ENCODE data around the gene SUPT4H1. TPM values are rescaled to one million over a fixed set of nuclear protein-coding genes. Genes with fewer than 3 reads are reported as not detected.

SUPT4H1 gene
- total and polyA plus RNA-seq, 2 of the 4 experiments (the other 2 are of a cell fraction): 51.6 to 129 TPM

GRCh38 chr17:58401287-58401686 lies 49.3 kb upstream of the SUPT4H1 start:
- H3K4me2 ChIP-seq (ENCODE audit: low read depth, low read length): no peak overlapping the region
- no peak for DNase-seq

More at GRCh38 chr17:58401287-58401686, 49.3 kb upstream of the SUPT4H1 start:
- Histone ChIP-seq H2BK120ac (ENCODE audit: low read depth, low read length) (no peak overlapping the region), H3K4ac (ENCODE audit: low read depth, low read length) (no peak overlapping the region), H3K27ac (ENCODE audit: insufficient read depth, low read length) (no peak overlapping the region), H2AK5ac (ENCODE audit: low read depth, low read length) (no peak overlapping the region), H2BK15ac (ENCODE audit: low read depth, low read length) (no peak overlapping the region), H3K9me3 (ENCODE audit: control insufficient read depth, insufficient read depth, low read length) (no peaks in the 10 kb centered on the region), H2BK5ac (ENCODE audit: low read depth, low read length, poor library complexity, severe bottlenecking) (no peak overlapping the region), H3K79me1 (ENCODE audit: low read depth in 1 of 2, low read length in 2 of 2) (no peaks in the 10 kb centered on the region), H4K91ac (ENCODE audit: insufficient read depth, low read depth, low read length) (no peak overlapping the region), H3K27me3 (ENCODE audit: control insufficient read depth, insufficient read depth, low read length) (peaks cover 1% of the 10 kb centered on the region; the same call in 1 of the 2 replicates), H3K4me1 (ENCODE audit: control insufficient read depth, insufficient read depth, low read length) (no peaks in the 10 kb centered on the region), H3K9me1 (ENCODE audit: insufficient read depth, low read length) (no peaks in the 10 kb centered on the region), H2AK9ac (replicated peaks; ENCODE audit: low read depth, low read length, poor library complexity) (no peak overlapping the region), H2BK20ac (ENCODE audit: low read depth, low read length) (no peak overlapping the region), H4K5ac (ENCODE audit: low read depth, low read length) (no peak overlapping the region), H3K14ac (replicated peaks; ENCODE audit: low read depth, low read length) (no peak overlapping the region), H3K36me3 (ENCODE audit: control insufficient read depth, insufficient read depth, low read length) (no peaks in the 10 kb centered on the region), H3K18ac (ENCODE audit: low read depth, low read length) (no peak overlapping the region), H2AFZ (replicated peaks; ENCODE audit: low read length, poor library complexity) (no peak overlapping the region), H4K8ac (ENCODE audit: low read depth in 2 of 2, low read length in 2 of 2) (no peak overlapping the region), H3K9ac (ENCODE audit: low read depth, low read length) (no peak overlapping the region), H3K4me3 (ENCODE audit: insufficient read depth, low read depth, low read length) (no peak overlapping the region), H4K20me1 (ENCODE audit: insufficient read depth, low read length) (no peaks in the 10 kb centered on the region), H3K23ac (ENCODE audit: low read depth, low read length) (no peak overlapping the region), H3K56ac (ENCODE audit: extremely low read depth, insufficient read depth, low read length) (no peak overlapping the region)
- ChIA-PET POLR2A (ENCODE audit: unreplicated experiment) (no interaction called here), CTCF (no interaction called here)
- WGBS, 2 experiments (ENCODE audit: extremely low coverage in 2 of 2, insufficient read length in 1 of 2): no CpG with 5 or more reads among the region's 2 CpGs
- ATAC-seq (ENCODE audit: low read depth): no peak
- TF ChIP-seq POLR2A (IDR thresholded peaks at IDR 0.05; ENCODE audit: low read depth, low read length) (no peak), CTCF (conservative IDR thresholded peaks at IDR 0.05; ENCODE audit: low read depth, low read length) (no peak), FOS (IDR thresholded peaks at IDR 0.05; ENCODE audit: low read depth, low read length) (no peak), RCOR1 (IDR thresholded peaks at IDR 0.05; ENCODE audit: insufficient replicate concordance, low read length) (no peak)
- in situ Hi-C loops (cut with MboI; ENCODE audit: low sequenced_read_pairs): no loop called here
- no TSS peak for BruUV-seq (replicated peaks)
- intact Hi-C loops (cut with micrococcal nuclease): no loop called here
- dilution Hi-C loops (cut with HindIII; ENCODE audit: low sequenced_read_pairs, unreplicated experiment): no loop called here

All from IMR-90 (cell line).